CD14-positive monocyte (primary cell): ENCODE data around the gene ARFGEF2. TPM values are rescaled to one million over a fixed set of nuclear protein-coding genes. Genes with fewer than 3 reads are reported as not detected.

ENCODE experiments used
- DNase-seq, 3 donors: peaks; one replicate each; pipeline ENCODE4 v3.0.0-alpha.2; 2011 to 2022
- H2AFZ ChIP-seq: 2 replicates; pipeline ENCODE4 v1.6.0; 2012; ENCODE audit warnings: mild to moderate bottlenecking, low read depth, low read length, inconsistent platforms; ENCODE audit not compliant: insufficient read depth, poor library complexity, severe bottlenecking
- H3K27ac ChIP-seq, 2 donors: 1 replicate in 1 of 2; 2 replicates in 1 of 2; pipeline ENCODE4 v1.5.1; 2012 to 2013; ENCODE audit warnings: low read length in 2 of 2, control low read depth in 1 of 2, inconsistent platforms in 1 of 2, low read depth in 1 of 2, mild to moderate bottlenecking in 1 of 2
- H3K27me3 ChIP-seq, 2 donors: one replicate each; pipeline versions ENCODE4 v1.6.0 to v1.6.1; 2011 to 2013; ENCODE audit warnings: low read length in 2 of 2; ENCODE audit not compliant: control insufficient read depth in 2 of 2, insufficient read depth in 2 of 2
- H3K36me3 ChIP-seq, 2 donors: replicated peaks in 1 of 2; 1 replicate in 1 of 2; 2 replicates in 1 of 2; pipeline versions ENCODE4 v1.5.1 to v1.6.1; 2012 to 2013; ENCODE audit warnings: low read length in 2 of 2, control low read depth in 1 of 2, inconsistent platforms in 1 of 2, mild to moderate bottlenecking in 1 of 2; ENCODE audit not compliant: insufficient read depth in 2 of 2, control insufficient read depth in 1 of 2
- H3K4me1 ChIP-seq, 2 donors: 1 replicate in 1 of 2; 2 replicates in 1 of 2; pipeline versions ENCODE4 v1.5.1 to v1.6.1; 2012 to 2013; ENCODE audit warnings: low read length in 2 of 2, control low read depth in 1 of 2, inconsistent platforms in 1 of 2, mild to moderate bottlenecking in 1 of 2, moderate library complexity in 1 of 2; ENCODE audit not compliant: insufficient read depth in 2 of 2, control insufficient read depth in 1 of 2
- H3K4me2 ChIP-seq: replicated peaks from 2 replicates; pipeline ENCODE3; 2012; ENCODE audit warnings: low read length, moderate library complexity, mild to moderate bottlenecking; ENCODE audit not compliant: poor library complexity, severe bottlenecking; ENCODE audit errors: extremely low read depth
- H3K4me3 ChIP-seq, 3 experiments: fragments of 200-600 bp in 1 of 3; sonication (generic) in 1 of 3; replicated peaks in 1 of 3; 1 replicate in 2 of 3; 2 replicates in 1 of 3; pipeline ENCODE4 v1.5.1; 2011 to 2013; ENCODE audit warnings: low read length in 3 of 3, mild to moderate bottlenecking in 3 of 3, control low read depth in 2 of 3, low read depth in 2 of 3, inconsistent platforms in 1 of 3, moderate library complexity in 1 of 3
- H3K79me2 ChIP-seq: 2 replicates; pipeline ENCODE4 v1.6.0; 2012; ENCODE audit warnings: mild to moderate bottlenecking, control low read depth, inconsistent platforms, low read length, moderate library complexity; ENCODE audit not compliant: insufficient read depth
- H3K9ac ChIP-seq: 2 replicates; pipeline ENCODE4 v1.6.0; 2017; ENCODE audit warnings: low read length, mild to moderate bottlenecking; ENCODE audit not compliant: insufficient read depth, poor library complexity, severe bottlenecking
- H3K9me3 ChIP-seq, 2 donors: replicated peaks in 1 of 2; 1 replicate in 1 of 2; 2 replicates in 1 of 2; pipeline versions ENCODE4 v1.5.1 to v1.6.1; 2012 to 2013; ENCODE audit warnings: low read length in 2 of 2, control low read depth in 1 of 2; ENCODE audit not compliant: control insufficient read depth in 1 of 2, insufficient read depth in 1 of 2
- H4K20me1 ChIP-seq: 2 replicates; pipeline ENCODE4 v1.6.0; 2012; ENCODE audit warnings: mild to moderate bottlenecking, low read length, control low read depth, moderate library complexity; ENCODE audit not compliant: insufficient read depth
- H3K27ac Mint-ChIP-seq, 7 donors: one replicate each; pipeline ENCODE4 v1.8.0; 2020; ENCODE audit warnings: mild to moderate bottlenecking in 7 of 7, mixed read lengths in 7 of 7, moderate library complexity in 6 of 7, inconsistent platforms in 2 of 7
- H3K27me3 Mint-ChIP-seq, 3 donors: one replicate each; pipeline ENCODE4 v1.8.0; 2021 to 2022; ENCODE audit warnings: low read depth in 3 of 3, mild to moderate bottlenecking in 3 of 3, mixed read lengths in 3 of 3, moderate library complexity in 3 of 3, inconsistent platforms in 1 of 3
- H3K36me3 Mint-ChIP-seq, 2 donors: one replicate each; pipeline ENCODE4 v1.8.0; 2020; ENCODE audit warnings: mixed read lengths in 2 of 2, inconsistent platforms in 1 of 2, mild to moderate bottlenecking in 1 of 2
- H3K4me1 Mint-ChIP-seq: one replicate; pipeline ENCODE4 v1.8.0; 2020; ENCODE audit warnings: mild to moderate bottlenecking, mixed read lengths
- H3K4me3 Mint-ChIP-seq, 2 donors: one replicate each; pipeline ENCODE4 v1.8.0; 2020; ENCODE audit warnings: mild to moderate bottlenecking in 2 of 2, mixed read lengths in 2 of 2, moderate library complexity in 1 of 2
- H3K9me3 Mint-ChIP-seq, 7 donors: one replicate each; pipeline ENCODE4 v1.8.0; 2020 to 2022; ENCODE audit warnings: mixed read lengths in 7 of 7, mild to moderate bottlenecking in 6 of 7, moderate library complexity in 6 of 7, inconsistent platforms in 2 of 7
- WGBS: methylation state at CpG from one replicate; pipeline ENCODE4 v1.1.5; 2013; ENCODE audit warnings: missing lambda C conversion rate; ENCODE audit not compliant: insufficient coverage; 5-methylcytosine and 5-hydroxymethylcytosine counted together
- intact Hi-C, 2 donors: fragments of 100-400 bp; cut with micrococcal nuclease; formaldehyde crosslinking; loops; one replicate each; pipeline versions ENCODE4 v1.15.0 to v1.15.1; 2023
- polyA plus RNA-seq, 3 donors: library from polyadenylated mRNA; depleted of rRNA in 1 of 3; unstranded in 2 of 3; stranded (reverse) in 1 of 3; fragments of 300-500 nt in 2 of 3; fragments of >200 nt in 1 of 3; fragmentation: Illumina TruSeq in 2 of 3; gene quantifications; 1 replicate in 2 of 3; 2 replicates in 1 of 3; pipeline ENCODE4 v1.2.3, GENCODE V29; 2012 to 2021
- TF ChIP-seq, protein P1 (sequence below): fragments of 200-600 bp; IDR thresholded peaks from one replicate; pipeline ENCODE4 v1.8.0; 2022; ENCODE audit warnings: antibody characterized with exemption, mild to moderate bottlenecking

ARFGEF2 gene
- polyA plus RNA-seq, 3 donors = 4.6 to 10.9 (median 5.5) TPM

DNA sequence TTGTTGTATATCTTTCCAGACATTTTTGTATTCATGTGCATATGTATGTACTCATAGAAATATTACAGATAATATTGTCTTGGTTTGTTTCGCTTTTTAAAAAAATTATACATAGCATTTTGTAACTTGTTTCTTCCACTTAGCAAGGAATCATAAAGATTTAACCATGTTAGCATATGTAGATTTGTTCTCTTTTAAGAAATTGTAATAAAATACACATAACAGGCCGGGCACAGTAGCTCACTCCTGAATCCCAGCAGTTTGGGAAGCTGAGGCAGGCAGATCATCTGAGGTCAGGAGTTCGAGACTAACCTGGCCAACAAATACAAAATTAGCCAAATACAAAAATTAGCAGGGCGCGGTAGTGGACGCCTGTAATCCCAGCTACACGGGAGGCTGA lies 80.2 kb downstream of the ARFGEF2 start:
- Histone ChIP-seq H3K4me3 (no peak overlapping the region), H2AFZ (no peak overlapping the region), H4K20me1 (no peaks in the 10 kb centered on the region), H3K9me3 (no peaks in the 10 kb centered on the region), H3K9ac (no peak overlapping the region), H3K36me3 (peaks cover 83 to 89% of the 10 kb centered on the region in 2 donors), H3K79me2 (no peaks in the 10 kb centered on the region), H3K27ac (no peak overlapping the region), H3K4me2 (no peak overlapping the region), H3K27me3 (no peaks in the 10 kb centered on the region), H3K4me1 (no peaks in the 10 kb centered on the region)
- 96% methylated on average over 5 of the region's 7 CpGs for WGBS
- no peak for DNase-seq
- peaks cover 69 to 90% of the 10 kb centered on the region in 2 donors for H3K36me3 Mint-ChIP-seq
- no peaks in the 10 kb centered on the region for H3K4me1 Mint-ChIP-seq
- H3K27ac Mint-ChIP-seq = no peak overlapping the region
- intact Hi-C loops = no loop called here
- no peaks in the 10 kb centered on the region for H3K27me3 Mint-ChIP-seq
- peaks cover 0 to 5% (median 0%) of the 10 kb centered on the region in 7 donors for H3K9me3 Mint-ChIP-seq
- H3K4me3 Mint-ChIP-seq = no peak overlapping the region
- TF ChIP-seq, protein P1, sequence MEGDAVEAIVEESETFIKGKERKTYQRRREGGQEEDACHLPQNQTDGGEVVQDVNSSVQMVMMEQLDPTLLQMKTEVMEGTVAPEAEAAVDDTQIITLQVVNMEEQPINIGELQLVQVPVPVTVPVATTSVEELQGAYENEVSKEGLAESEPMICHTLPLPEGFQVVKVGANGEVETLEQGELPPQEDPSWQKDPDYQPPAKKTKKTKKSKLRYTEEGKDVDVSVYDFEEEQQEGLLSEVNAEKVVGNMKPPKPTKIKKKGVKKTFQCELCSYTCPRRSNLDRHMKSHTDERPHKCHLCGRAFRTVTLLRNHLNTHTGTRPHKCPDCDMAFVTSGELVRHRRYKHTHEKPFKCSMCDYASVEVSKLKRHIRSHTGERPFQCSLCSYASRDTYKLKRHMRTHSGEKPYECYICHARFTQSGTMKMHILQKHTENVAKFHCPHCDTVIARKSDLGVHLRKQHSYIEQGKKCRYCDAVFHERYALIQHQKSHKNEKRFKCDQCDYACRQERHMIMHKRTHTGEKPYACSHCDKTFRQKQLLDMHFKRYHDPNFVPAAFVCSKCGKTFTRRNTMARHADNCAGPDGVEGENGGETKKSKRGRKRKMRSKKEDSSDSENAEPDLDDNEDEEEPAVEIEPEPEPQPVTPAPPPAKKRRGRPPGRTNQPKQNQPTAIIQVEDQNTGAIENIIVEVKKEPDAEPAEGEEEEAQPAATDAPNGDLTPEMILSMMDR = no peak

DNA sequence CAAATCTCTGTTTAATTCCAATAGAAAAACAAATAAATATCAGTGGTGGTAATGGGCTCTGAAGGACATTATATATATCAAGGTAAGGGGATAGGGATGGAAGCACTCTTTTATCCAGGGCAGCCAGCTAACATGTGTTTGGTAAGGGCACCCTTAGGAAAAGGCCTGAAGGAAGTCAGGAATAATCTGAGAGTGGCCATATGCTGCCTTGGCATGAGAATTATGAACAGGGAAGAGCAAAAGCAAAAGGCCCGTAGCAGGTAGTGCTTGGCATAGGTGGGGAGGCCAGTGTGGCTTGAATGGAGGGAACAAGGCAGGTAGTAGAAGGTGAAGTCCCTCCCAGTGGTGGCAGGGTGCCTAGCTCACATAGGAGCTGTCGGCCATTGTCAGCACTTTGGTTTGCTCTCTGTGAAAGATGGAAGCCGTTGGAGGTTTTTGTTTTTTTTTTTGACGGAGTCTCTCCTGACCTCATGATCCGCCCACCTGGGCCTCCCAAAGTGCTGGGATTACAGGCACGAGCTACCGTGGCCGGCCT lies 85.0 kb downstream of the ARFGEF2 start:
- no peaks in the 10 kb centered on the region for H4K20me1 ChIP-seq
- Mint-ChIP-seq H3K9me3 (no peaks in the 10 kb centered on the region), H3K27ac (peak overlapping the region in 1 of 7 donors; percentile 82), H3K27me3 (no peaks in the 10 kb centered on the region), H3K36me3 (peaks cover 65 to 88% of the 10 kb centered on the region in 2 donors), H3K4me1 (no peaks in the 10 kb centered on the region), H3K4me3 (no peak overlapping the region)
- no peak overlapping the region for H3K4me3 ChIP-seq
- 98% methylated on average over 8 of the region's 8 CpGs for WGBS
- intact Hi-C loops = no loop called here
- H3K9ac ChIP-seq = no peak overlapping the region
- H3K27me3 ChIP-seq = no peaks in the 10 kb centered on the region
- H3K36me3 ChIP-seq = peaks cover 72 to 89% of the 10 kb centered on the region in 2 donors
- H3K27ac ChIP-seq = no peak overlapping the region
- H2AFZ ChIP-seq = no peak overlapping the region
- H3K4me2 ChIP-seq = no peak overlapping the region
- TF ChIP-seq, protein P1 = no peak
- no peaks in the 10 kb centered on the region for H3K4me1 ChIP-seq
- no peak for DNase-seq
- no peaks in the 10 kb centered on the region for H3K9me3 ChIP-seq
- H3K79me2 ChIP-seq = no peaks in the 10 kb centered on the region
